NCI-H1105 (cell line): ENCODE results near the gene HPX.
A peak's percentile ranks its signal among the peaks of the same experiment; 100 is the strongest.

Source experiments
- DNase-seq: peaks from one replicate; lab custom pipeline; 2025; lab: John Stamatoyannopoulos, UW

HPX gene

GRCh38 chr11:6391537-6392134 lies 49.2 kb downstream of the HPX start:
- no peak for DNase-seq

DNA sequence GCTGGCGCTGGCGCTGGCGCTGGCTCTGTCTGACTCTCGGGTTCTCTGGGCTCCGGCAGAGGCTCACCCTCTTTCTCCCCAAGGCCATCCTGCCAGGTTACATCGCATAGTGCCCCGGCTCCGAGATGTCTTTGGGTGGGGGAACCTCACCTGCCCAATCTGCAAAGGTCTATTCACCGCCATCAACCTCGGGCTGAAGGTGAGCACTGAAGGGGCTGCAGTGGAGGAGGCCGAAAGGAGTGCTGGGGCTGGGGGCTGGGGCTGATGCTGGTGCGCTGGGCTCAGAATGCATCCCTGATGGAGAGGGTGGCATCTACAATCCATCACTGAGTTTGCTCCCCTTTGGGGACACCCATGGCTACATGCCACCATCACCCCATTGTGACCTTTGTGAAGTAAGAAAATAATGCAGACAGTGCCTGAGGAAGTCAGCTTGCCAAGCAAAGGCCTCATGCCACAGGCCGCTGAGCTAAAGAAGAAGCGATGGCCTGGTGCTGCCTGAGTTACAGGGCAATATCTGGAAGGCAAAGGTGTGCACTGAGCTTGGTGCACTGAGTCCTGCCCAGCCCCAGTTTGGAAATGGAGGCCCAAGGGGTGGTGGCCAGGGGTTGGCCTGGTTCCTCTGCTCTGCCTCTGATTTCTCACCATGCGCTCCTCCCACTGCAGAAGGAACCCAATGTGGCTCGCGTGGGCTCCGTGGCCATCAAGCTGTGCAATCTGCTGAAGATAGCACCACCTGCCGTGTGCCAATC lies 49.9 kb downstream of the HPX start:
- DNase-seq, result no peak

GRCh38 chr11:6389905-6390717 lies 50.7 kb downstream of the HPX start, which contains the start of gene SMPD1:
Gene SMPD1, plus strand, starts transcription at chr11:6390474. Its CDS starts 125 bp downstream, at chr11:6390599.
- peak; percentile 86 for DNase-seq

GRCh38 chr11:6388748-6389147 lies 52.0 kb downstream of the HPX start:
- no peak for DNase-seq

DNA sequence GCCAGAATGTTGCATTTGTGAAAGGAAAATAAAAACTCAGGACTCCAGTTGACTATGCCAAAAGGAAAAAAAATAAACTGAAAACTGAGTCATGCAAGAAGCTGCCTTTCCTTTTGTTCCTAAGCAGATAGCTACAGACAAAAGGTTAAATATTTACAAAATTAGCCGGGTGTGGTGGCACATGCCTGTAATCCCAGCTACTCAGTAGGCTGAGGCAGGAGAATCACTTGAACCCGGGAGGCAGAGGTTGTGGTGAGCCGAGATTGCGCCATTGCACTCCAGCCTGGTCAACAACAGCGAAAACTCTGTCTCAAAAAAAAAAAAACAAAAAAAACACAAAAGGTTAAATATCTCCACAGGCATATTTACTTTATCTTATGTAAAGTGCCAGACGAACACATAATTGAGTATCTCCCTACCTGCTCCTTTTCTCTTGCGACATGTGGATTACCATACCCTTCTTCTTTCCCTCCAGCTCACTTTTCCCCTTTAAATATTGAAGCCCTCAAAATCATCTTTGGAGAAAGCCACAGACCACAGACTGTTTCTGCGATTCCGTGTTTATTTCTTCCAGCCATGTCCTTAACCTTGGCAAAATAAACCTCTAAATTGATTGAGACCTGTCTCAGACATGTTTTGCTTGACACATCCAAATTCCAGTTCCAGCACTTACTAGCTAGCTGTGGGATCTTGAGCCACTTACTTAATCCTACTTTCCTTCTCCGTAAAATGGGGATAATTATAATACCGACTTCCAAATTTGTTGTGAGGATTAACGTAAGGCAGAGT lies 52.8 kb downstream of the HPX start:
- no peak for DNase-seq

DNA sequence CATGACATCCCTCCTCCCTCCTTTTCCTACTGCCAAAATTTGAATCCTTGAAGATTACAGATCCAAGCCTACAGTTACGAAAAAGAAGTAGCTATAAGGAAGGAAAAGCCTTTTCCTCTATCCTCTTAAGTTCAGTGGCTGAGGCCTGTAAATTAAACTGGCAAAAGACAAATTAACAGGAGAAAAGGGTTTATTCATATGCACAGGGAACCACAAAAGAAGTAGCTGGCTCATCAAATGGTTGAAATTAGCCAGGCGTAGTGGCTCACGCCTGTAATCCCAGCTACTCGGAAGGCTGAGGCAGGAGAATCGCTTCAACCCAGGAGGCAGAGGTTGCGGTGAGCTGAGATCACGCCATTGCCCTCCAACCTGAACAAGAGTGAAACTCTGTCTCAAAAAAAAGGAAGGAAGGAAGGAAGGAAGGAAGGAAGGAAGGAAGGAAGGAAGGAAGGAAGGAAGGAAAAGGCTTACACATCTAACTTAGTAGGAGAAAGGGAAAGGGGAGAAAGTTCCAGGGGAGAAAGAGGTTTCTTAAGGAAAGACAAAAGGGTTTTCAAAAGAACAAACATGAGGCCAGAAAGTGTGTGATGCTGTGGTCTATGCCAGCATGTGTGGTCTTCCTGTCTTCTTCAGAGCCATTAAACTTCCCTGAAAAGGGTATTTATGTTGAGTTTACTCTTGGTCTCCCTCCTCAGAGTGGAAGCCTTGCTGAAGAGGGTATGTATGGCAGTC lies 55.6 kb downstream of the HPX start:
- DNase-seq, result no peak
